MV-4-11 (cell line): ENCODE data around the gene ZNF586.
"Not testable (repeated sequence)": the region's sequence is repeated elsewhere in the genome, so short reads cannot be mapped to it uniquely, and the experiment has no call there.

Source experiments
- DNase-seq: peaks from one replicate; lab custom pipeline; 2025; lab: John Stamatoyannopoulos, UW

Gene ZNF586

DNA sequence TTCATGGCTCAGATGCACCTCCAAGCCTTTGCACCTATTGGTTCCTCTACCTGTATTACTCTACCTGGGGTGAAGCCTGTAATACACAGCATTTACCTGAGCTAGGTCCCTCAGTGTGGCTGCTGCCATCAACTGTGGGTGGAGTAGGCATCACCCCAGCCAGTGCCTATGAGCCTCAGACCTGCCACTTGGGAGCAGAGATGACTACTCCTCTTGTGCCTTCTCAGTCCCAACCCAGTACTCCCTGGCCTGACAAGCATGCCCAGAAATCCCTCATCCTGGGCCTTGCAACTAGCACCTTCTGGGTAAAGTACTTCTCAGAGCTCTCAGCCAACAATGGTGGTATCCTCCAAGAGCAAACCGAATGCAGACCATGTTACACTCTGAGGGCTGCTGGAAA lies 27.1 kb downstream of the ZNF586 start:
- DNase-seq: not testable (repeated sequence)

DNA sequence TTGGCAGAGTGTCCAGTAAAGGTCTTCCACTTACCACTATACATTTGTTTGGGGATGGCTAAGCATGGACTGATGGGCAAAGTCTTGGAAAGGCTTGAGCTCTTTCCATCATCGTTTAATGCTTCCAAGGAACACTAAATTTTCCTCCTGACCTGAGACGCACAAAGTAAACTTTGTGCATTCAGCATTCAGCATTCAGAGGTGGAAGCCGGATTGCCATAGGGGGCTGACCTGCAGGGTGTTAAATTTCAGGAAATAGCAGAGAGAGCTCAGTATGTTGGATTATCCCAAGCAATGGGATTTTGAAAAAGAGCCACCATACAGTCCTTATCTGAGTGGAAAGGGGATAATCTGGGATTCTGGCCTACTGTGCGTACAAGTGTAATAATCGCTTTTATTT lies 31.2 kb downstream of the ZNF586 start:
- no peak for DNase-seq

DNA sequence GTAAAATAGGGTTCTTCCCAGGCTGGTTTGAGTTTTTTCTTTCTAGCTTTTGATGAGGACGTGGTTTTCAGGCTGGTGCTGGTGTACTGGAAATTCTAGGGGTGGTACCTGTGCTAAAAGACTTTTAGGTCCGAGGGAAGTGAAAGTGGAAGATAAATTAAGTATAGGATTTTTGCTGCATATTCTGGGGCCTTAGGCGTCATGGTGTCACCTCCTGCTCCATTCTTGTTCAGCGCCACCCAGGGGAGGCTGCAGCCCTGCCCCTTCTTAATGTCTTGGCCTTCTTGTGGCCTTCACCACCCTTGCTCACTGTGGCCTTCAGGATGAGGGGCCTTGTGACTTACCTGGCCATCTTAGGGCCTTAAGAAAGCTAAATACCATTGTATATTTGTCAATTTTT lies 32.8 kb downstream of the ZNF586 start:
- DNase-seq: peak; percentile 22

DNA sequence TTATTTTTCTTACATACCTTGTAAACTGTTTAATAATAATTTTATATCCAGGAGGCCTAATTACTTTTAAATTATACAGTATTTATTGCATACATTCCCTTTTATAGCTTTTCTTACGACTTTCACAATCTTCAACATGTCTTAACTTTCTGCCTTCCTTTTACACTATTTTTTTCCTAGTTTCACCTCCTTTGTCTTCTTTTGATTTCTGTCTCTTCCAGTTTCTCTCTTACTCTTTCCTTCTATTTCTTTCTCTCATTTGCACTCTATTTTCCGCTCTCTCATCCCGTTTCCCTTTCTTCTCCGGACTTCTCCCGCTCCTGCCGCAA lies 33.8 kb downstream of the ZNF586 start:
- no peak for DNase-seq

DNA sequence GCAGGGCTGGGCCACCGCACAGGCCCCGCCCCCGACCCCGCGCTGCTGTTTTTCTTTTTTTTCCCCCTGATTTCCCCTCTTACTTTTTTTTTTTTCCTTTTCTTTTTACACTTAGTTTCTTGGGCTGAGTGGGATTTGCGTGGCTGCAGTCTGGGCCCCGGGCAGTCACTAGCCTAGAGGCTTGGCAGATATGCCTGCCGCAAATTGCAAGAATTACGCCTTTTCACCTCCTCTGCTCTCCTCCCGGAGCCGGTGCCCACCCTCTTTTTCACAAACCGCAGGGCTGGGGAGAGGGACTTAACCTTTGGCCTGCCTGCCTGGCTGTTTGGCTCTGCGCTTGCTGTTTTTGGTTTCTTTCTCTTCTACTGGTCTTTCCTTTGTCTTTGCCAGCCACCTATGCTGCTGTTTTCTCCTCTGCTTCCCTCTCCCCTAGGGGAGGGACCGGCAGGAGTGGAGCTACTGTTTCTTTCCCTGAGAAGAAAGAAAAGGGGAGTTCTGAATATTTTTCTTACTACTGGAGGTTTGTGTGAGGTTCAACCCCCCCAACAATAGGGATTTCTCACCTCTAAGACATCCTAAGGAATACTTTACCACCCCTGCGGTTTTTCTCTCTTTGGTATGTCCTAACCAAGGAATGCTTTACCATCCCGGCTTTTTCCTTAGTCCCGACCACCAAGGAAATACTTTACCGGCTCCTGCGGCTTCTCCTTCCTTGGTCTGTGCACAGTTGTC lies 34.3 kb downstream of the ZNF586 start:
- DNase-seq: no peak

DNA sequence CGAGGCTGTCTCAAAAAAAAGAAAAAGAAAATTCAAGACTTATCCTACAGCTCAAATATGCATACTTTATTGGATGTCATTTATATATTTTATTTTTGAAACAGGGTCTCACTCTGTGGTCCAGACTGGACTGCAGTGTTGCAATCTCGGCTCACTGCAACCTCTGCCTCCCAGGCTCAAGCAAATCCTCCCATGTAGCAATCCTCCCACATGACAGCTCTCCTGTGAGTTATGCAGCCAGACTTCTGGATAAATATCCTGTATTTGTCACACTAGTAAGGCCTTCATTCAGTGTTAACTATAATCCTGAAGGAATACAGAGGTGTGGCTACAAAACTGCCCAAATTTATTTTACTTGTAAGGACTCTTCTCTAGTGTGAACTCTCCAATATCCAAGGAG lies 38.1 kb downstream of the ZNF586 start:
- DNase-seq: no peak

DNA sequence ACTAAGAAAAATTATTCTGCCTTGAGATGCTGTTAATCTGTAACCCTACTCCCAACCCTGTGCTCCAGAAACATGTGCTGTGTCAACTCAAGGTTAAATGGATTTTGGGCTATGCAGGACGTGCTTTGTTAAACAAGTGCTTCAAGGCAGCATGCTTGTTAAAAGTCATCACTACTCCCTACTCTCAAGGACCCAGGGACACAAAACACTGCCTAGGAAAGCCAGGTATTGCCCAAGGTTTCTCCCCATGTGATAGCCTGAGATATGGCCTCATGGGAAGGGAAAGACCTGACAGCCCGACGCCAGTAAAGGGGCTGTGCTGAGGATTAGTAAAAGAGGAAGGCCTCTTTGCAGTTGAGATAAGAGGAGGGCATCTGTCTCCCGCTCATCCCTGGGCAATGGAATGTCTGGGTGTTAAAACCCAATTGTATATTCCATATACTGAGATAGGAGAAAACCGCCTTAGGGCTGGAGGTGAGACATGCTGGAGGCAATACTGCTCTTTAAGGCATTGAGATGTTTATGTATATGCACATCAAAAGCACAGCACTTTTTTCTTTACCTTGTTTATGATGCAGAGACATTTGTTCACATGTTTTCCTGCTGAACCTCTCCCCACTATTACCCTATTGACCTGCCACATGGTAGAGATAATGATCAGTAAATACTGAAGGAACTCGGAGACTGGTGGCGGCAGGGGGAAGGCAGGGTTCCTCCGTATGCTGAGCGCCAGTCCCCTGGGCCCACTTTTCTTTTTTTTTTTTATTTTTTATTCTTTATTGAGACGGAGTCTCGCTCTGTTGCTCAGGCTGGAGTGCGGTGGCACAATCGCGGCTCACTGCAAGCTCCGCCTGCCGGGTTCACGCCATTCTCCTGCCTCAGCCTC lies 41.2 kb downstream of the ZNF586 start:
- not testable (repeated sequence) for DNase-seq

DNA sequence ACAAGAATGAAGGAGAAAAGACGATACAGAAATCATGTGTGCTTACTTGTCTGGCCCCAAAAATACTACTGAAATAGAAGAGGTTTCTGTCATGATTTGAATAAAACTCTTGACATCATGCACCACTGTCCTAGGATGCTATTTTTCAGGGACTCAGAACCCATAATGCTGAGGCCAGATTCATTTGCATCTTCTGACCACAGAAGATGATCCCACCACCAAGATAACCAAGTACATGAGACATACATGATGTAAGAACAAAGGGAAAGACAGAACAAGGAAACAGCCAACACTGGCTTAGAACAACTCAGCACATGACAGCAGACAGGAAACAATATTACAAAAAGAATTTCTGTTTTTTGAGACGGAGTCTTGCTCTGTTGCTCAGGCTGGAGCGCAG lies 42.8 kb downstream of the ZNF586 start:
- peak; percentile 44 for DNase-seq

DNA sequence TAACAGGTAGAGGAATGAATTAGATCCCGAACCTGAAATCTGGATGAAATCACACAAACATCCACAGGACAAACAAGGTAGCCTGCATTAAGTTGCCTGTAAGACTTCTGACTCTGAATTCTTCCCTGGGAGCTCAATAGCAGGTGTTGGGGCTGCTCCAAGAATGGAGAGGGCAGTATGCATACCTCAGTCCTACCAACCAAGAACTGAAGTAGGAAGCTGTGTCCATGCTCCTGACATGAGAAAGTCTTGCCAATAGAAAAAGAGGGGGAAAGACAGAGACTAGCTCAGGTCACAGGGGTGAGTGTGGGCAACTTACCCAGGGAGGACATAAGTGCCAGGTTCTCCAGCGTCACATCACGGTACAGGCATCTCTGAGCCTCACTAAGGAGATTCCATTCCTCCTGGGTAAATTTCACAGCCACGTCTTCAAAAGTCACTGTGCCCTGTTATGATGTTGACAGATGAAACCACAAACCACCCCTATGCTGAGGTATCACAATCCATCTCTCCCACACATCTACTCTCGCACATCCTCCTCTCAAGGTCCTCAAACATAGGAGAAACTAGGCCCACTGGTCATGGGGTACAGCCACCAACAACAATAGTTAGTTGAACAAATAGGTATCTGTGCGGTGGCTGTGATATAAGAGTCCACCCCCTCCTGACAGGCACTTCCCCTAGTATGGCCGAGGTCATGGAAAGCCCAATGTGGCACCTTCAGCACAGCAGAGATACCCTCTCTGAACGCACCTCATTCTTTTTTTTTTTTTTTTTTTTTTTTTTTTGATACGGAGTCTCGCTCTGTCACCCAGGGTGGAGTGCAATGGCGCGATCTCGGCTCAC lies 43.7 kb downstream of the ZNF586 start:
- DNase-seq: not testable (repeated sequence)

DNA sequence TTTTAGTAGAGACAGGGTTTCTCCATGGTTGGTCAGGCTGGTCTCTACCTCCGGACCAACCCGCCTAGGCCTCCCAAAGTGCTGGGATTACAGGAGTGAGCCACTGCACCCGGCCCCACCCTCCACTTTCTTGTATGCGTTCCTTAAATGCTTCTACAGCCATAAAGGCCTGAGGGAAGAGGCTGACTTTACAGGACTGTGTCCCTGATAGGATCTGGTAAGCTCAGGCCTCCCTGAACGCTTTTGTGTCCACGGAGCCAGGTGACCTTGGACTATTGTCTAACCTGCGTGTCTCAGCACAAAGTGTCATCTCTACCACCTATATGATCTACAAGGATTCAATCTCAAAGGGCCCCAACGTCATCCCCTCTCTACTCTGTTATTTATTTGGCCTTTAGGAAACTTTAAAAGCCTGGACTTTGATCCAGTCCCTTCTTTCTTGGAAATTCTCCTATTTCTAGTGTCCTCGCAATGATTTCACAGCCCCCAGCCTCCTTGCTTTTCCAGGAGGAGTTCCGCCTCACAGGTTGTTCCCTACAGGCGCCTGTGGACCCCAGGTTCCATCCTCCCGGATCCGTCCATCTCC lies 44.5 kb downstream of the ZNF586 start:
- DNase-seq: no peak

DNA sequence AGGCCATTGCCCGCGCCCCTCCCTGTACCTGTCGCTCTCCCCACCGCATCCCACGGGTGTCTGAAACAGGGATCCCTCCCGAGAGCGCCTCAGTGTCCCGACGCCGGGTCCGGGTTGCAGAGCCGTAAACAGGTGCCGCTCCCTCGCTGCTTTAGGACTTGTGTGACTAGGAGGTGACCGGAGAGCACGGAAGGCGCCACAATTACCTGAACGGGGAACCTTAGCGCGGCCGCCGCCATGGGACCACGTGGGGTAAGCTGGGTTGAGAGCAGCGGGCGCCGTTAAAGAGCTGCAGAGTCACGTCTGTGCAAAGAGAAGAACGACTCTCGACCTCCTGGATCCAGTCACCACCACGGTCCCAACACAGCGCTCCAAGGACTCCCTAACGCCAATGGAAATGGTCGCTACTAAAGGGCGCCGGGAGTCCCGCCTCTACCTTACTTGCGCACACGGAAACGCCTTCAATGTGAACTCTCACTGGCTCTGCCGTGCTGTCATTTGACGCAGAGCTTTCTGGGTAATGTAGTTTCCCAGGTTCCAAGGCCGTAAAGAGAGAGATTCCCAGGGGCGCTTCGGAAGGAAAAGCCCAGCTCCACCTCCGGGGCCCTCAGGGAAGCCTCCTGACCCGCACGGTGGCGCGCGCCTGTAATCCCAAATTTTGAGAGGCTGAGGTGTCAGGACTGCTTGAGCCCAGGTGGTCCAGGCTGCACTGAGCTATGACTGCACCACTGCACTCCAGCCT lies 45.2 kb downstream of the ZNF586 start, which contains the start of gene ZNF552:
TSS of gene ZNF552 (minus strand) at position 409 of the 742 bp plus-strand sequence. CDS start at position 239, 170 bp downstream.
- DNase-seq: peak; percentile 89

DNA sequence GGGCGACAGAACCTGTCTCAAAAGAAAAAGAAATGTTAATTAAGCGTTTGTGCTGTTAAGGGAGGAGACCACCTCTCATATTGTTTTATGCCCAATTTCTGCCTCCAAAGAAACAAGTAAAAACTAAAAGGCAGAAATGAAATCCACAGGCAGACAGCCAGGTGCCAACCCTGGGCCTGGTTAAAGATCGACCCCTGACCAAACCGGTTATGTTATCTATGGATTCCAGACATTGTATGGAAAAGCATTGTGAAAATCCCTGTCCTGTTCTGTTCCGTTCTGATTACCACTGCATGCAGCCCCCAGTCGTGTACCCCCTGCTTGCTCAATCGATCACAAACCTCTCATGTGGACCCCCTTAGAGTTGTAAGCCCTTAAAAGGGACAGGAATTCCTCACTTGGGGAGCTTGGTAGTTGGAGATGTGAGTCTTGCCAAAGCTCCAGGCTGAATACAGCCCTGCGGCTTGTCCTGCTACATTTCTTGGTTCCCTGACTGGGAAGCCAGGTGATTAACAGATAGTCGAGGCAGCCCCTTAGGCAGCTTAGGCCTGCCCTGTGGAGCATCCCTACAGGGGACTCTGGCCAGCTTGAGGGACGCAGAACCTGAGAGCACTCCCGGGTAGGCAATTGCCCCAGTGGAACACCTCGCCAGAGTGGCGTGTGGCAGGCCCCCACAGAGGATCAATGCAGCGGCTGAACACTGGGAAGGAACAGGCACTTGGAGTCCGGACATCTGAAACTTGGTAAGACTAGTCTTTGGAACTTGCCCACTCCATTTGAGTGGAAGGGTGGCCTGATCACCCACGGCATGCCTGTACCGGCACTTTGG lies 46.0 kb downstream of the ZNF586 start:
- DNase-seq: no peak

DNA sequence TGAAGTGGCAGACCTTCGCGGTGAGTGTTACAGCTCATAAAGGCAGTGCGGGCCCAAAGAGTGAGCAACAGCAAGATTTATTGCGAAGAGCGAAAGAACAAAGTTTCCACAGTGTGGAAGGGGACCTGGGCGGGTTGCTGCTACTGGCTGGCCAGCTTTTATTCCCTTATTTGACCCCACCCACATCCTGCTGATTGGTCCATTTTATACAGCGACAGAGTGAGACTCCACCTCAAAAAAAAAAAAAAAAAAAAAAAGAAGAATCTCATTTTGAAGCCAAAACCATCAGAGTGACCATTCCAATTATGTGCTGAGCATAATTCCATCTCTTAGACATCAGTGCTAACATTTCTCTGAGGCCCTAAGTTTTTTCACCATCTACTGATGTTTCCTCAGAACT lies 47.2 kb downstream of the ZNF586 start:
- no peak for DNase-seq

DNA sequence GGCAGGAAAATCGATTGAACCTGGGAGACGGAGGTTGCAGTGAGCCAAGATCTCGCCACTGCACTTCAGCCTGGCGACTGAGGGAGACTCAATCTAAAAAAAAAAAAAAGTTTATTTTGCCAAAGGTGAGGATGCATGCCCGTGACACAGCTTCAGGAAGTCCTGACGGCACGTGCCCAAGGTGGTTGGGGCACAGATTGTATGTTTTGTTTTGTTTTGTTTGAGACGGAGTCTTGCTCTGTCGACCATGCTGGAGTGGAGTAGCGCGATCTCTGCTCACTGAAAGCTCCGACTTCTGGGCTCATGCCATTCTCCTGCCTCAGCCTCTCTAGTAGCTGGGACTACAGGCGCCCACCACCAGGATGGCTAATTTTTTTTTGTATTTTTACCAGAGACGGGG lies 48.5 kb downstream of the ZNF586 start:
- DNase-seq: no peak

DNA sequence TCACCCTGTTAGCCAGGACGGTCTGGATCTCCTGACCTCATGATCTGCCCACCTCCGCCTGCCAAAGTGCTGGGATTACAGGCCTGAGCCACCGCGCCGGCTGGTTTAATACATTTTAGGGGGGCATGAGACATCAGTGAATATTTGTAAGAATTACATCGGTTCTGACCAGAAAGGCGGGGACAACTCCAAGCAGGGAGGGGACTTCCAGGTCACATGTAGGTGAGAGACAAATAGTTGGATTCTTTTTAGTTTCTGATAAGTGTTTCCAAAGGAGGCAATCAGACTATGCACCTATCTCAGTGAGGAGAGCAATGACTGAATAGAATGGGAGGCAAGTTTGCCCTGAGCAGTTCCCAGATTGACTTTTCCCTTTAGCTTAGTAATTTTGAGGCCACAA lies 48.9 kb downstream of the ZNF586 start:
- DNase-seq: no peak

DNA sequence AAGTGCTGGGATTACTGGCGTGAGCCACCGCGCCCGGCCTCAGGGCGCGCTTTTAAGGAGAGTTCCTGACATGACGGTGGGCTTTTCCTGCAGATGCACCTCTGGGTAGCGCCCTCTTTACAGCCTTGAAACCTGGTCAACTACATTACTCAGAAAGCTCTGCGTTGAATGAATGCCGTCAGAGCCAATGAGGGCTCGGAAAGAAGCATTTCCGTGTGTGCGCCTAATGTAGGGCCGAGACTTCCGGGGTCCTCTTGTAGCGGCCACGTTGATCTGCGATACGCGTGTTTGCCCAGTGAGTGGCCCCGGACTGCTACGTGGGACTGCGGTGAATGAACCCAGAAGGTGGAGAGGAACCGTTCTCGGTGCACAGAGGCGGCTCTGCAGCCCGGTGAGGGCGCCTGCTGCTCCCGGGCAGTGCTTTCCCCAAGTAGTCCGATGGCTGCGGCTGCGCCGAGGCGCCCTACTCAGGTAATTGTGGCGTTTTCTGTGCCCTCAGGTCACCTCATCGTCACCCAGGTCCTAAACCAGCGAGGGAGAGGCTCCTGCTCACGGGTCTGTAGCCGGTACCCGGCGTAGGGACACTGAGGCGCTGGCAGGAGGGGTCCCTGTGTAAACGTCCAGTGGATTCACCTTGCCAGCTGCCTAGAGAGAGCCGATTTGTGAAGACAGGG lies 50.1 kb downstream of the ZNF586 start:
- peak; percentile 95 for DNase-seq

DNA sequence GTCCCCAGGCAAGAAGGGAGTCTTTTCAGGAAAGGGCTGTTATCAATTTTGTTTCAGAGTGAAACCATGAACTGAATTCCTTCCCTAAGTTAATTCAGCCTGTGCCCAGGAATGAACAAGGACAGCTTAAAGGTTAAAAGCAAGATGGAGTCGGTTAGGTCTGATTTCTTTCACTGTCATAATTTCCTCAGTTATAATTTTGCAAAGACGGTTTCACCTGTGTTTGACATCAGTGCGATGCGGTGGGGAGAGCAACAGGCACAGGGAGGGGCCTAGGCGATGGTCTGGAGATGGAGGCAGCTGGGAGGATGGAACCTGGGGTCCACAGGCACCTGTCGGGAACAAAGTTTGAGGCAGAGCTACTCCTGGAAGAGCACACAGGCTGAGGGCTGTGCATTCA lies 51.1 kb downstream of the ZNF586 start:
- no peak for DNase-seq

DNA sequence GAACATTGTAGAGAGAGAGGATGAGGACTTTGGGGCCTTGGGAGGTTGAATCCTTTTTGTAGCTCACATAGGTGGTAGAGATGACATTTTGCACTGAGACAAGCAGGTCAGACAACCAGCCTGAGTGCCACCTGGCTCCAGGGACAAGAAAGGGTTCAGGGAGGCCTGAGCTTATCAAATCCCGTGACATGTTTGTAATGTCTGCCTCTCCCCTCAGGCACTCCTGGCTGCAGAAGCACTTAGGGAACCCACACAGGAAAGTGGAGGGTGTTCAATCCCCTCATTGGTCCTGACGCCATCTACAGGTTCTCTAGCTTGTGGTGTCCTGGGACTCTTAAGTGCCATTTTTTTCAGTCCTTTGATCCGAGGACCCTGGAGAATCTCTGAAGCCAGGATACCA lies 51.6 kb downstream of the ZNF586 start:
- not testable (repeated sequence) for DNase-seq

DNA sequence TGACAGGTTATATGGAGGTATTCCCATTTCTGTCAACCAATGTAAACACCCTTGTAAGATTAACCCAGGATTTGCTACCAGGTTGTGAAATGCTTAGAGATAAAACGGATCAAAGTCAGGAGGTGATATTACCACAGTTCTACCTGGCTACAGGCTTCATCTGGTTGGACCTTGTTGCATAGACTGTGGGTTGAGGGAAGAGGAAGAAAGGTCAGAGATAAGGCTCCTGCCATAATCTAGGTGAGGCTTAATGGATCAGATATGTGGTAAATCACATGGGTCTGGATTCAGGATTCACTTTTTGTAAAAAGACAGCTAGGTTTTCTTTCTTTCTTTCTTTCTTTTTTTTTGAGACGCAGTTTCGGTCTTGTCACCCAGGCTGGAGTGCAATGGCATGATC lies 52.0 kb downstream of the ZNF586 start:
- DNase-seq: not testable (repeated sequence)

DNA sequence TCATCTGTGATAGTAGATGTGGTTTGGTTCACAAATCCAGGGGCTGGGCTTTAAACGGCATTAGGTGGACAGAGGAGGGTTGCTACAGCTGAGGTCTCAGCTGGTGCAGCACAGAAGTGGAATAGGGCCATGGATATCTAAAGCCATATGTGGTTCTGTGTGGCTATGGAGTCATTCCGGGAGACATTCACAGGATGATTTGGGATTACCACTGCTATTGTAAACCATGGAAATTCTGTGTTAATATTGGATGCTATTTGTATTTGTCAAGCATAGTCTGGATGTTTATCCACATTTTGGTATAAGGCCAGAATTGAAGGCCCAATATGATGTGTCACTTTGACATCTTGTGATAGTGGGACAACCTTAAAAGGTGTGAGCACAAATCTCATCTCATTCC lies 53.7 kb downstream of the ZNF586 start:
- not testable (repeated sequence) for DNase-seq
